ENCODE measurements around the gene SETBP1. TPM values are rescaled to one million over a fixed set of nuclear protein-coding genes. Genes with fewer than 3 reads are reported as not detected.

The SETBP1 gene
- total and polyA plus RNA-seq, 8 donors, result 19.7 to 27.5 (median 21.5) TPM

DNA sequence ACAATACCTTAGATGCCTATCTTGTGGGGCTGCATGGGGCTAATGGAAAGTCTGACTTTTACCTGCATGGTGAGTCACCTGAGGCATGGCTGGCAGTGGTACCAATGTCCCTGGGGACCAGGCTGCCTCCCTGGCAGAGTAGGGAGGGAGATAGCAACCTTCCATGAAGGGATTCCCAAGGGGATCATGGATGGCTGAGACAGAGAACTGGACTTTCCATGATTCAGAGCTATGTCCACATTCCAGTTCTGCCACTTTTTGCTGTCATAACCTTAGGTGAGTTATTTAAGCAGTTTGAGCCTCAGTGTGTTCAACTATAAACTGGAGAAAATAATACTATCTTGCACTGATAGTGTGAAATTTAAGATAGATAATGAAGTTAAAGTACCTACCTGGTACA lies 178.6 kb downstream of the SETBP1 start:
- Histone ChIP-seq H3K4me3 (no peak overlapping the region), H3K27me3 (no peaks in the 10 kb centered on the region), H3K36me3 (no peaks in the 10 kb centered on the region), H3K4me1 (peaks cover 0 to 13% of the 10 kb centered on the region in 2 donors), H3K27ac (no peak overlapping the region), H3K9me3 (no peaks in the 10 kb centered on the region)
- DNase-seq (no peak), ATAC-seq (no peak)
- TF ChIP-seq, protein P1, sequence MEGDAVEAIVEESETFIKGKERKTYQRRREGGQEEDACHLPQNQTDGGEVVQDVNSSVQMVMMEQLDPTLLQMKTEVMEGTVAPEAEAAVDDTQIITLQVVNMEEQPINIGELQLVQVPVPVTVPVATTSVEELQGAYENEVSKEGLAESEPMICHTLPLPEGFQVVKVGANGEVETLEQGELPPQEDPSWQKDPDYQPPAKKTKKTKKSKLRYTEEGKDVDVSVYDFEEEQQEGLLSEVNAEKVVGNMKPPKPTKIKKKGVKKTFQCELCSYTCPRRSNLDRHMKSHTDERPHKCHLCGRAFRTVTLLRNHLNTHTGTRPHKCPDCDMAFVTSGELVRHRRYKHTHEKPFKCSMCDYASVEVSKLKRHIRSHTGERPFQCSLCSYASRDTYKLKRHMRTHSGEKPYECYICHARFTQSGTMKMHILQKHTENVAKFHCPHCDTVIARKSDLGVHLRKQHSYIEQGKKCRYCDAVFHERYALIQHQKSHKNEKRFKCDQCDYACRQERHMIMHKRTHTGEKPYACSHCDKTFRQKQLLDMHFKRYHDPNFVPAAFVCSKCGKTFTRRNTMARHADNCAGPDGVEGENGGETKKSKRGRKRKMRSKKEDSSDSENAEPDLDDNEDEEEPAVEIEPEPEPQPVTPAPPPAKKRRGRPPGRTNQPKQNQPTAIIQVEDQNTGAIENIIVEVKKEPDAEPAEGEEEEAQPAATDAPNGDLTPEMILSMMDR (IDR thresholded peaks at IDR 0.05), result no peak
- intact Hi-C loops (cut with DNase I), result no loop called here

DNA sequence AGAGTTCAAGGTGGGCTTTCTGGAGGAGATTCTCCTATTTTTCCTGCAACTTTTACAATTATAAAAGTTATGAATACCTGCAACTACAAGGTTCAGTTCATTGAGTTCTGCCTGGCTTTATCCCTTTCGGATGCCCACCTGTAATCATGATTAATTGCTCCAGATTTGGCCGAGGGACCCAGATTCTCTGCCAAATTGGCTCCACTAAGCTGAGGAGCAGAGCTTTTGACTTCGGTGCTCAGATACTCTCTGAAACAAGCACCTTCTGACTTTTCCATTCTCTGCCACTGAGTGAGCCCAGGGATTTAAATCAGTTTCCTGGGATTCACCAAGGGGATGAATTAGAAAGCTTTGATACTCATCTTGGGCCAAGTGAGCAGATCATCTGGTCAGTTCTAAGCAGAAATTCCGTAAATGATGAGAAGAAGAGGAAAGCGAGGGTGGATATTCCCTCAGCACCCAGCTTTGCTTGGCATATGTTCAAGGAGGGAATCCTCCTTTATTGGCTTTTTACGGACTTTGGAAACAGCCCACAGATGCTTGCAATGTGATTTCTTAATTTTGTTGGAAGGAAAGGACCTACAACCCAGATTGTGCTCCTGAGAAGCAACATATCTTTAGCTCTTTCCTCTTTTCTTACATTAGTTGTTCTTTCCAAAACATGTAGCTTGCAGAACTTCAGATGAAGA lies 179.2 kb downstream of the SETBP1 start:
- ATAC-seq (no peak), DNase-seq (no peak)
- H3K27me3 ChIP-seq, result no peaks in the 10 kb centered on the region
- H3K4me3 ChIP-seq, result no peak overlapping the region
- peaks cover 0 to 13% of the 10 kb centered on the region in 2 donors for H3K4me1 ChIP-seq
- intact Hi-C loops (cut with DNase I), result no loop called here
- H3K27ac ChIP-seq, result no peak overlapping the region
- TF ChIP-seq, protein P1 (IDR thresholded peaks at IDR 0.05), result no peak
- no peaks in the 10 kb centered on the region for H3K36me3 ChIP-seq
- no peaks in the 10 kb centered on the region for H3K9me3 ChIP-seq

DNA sequence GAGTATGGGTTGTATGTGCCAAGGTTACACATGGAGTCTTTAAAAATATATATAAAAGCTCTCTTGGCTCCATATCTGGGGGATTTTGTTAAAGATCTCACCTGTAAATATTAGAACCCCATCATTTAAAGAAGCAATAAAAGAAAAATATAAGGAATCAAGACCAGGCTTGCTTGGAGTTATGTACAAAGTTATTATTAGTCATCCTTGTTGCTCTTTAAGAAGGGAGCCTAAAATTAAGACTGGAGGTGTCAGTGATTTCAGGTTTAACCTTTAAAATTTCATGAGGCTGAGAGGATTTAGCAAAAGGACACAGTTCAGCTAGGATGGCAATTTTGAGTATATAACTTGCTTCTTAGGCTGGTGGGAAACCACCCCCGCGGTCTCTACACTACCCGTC lies 181.4 kb downstream of the SETBP1 start:
- intact Hi-C loops (cut with DNase I), result no loop called here
- TF ChIP-seq, protein P1 (IDR thresholded peaks at IDR 0.05), result no peak
- DNase-seq, result no peak
- no peak overlapping the region for H3K27ac ChIP-seq
- H3K36me3 ChIP-seq, result no peaks in the 10 kb centered on the region
- no peaks in the 10 kb centered on the region for H3K9me3 ChIP-seq
- no peak for ATAC-seq
- no peaks in the 10 kb centered on the region for H3K27me3 ChIP-seq
- no peaks in the 10 kb centered on the region for H3K4me1 ChIP-seq
- no peak overlapping the region for H3K4me3 ChIP-seq

DNA sequence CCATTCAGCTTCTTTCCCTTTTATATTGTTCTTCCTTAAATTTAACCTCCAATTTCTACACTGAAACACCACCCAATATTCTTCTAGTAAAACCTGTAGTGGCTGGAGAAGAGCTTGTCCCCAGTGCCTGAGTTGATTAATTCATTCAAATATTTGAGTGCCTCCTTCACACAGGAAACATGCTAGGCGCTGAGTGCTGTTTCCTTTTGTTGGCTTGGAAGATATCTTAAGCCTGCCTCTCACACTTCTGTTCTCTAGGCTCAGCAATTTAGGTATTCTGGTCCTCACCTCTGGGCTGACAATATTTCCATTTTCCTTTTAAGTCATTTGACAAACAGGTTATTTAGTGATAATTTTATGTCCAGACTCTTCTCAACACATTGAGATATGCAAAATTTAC lies 185.4 kb downstream of the SETBP1 start:
- TF ChIP-seq, protein P1 (IDR thresholded peaks at IDR 0.05), result no peak
- Histone ChIP-seq H3K27ac (no peak overlapping the region), H3K27me3 (no peaks in the 10 kb centered on the region), H3K36me3 (no peaks in the 10 kb centered on the region), H3K4me1 (no peaks in the 10 kb centered on the region), H3K4me3 (no peak overlapping the region), H3K9me3 (no peaks in the 10 kb centered on the region)
- no peak for DNase-seq
- intact Hi-C loops (cut with DNase I), result no loop called here
- no peak for ATAC-seq

DNA sequence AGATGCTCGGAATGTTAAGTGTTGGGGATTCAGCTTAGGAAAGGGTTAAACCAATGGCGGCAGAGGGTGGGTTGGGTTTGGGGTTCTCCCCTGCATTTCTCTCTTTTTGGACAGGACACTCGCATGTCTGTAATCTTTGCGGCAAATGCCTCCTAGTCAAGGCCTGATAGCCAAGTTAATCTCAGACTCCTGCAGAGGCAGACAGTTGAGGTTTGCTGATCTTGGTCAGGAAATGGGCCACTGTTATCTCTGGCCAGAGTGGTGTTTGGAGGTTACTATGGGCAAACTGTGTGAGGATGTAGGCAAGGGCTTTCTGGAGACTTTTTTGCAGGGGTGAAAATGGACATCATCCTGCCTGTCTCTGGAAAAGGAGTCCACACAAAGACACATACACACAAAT lies 188.8 kb downstream of the SETBP1 start:
- H3K4me3 ChIP-seq, result no peak overlapping the region
- intact Hi-C loops (cut with DNase I), result no loop called here
- H3K36me3 ChIP-seq, result no peaks in the 10 kb centered on the region
- TF ChIP-seq, protein P1 (IDR thresholded peaks at IDR 0.05), result no peak
- DNase-seq (no peak), ATAC-seq (no peak)
- H3K27ac ChIP-seq, result no peak overlapping the region
- H3K9me3 ChIP-seq, result no peaks in the 10 kb centered on the region
- no peaks in the 10 kb centered on the region for H3K27me3 ChIP-seq
- H3K4me1 ChIP-seq, result no peaks in the 10 kb centered on the region

All from left lung (tissue), 10 donors.